Activated CD4-positive, alpha-beta T cell treated with anti-CD3 and anti-CD28 coated beads, Interleukin-2, amount 50 U/mL, for 4 hours (primary cell): ENCODE data around the gene NME4.
A peak's percentile ranks its signal among the peaks of the same experiment; 100 is the strongest.

Experiments
- DNase-seq, 2 experiments: peaks; one replicate each; pipeline ENCODE4 v3.0.0-alpha.2; 2020

NME4 gene

DNA sequence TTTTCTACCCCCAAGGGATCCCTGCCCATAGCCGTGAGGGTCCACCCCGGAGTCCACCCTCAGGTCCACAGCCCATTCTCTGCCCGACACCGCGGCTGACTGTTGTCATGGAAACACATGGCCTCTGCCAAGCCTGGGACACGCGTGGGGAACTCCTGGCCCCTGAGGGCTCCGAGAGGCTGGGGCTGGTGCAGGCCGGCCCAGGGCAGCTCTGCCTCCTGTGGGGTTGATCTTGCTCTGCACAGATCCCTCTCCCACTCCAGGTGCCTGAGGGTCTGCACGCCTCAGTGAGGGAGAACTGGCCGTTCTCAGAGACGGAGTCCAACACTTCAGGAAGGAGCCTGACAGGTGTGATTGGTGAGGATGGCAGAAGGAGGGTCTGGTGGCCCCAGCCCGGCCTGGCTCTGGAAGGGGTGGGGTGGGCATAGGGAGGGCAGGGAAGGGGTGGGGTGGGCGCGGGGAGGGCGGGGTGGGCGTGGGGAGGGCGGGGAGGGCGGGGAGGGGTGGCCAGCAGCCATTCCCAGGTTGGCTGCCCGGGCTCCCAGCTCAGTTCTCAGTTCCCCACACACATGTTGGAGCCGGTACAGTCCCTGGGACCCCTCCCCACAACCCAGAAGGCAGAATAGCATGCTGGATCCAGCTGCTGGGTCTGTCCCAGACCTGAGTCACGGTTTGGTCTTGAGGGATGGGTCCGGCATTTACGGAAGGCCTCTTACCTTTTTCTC lies 33.1 kb upstream of the NME4 start:
- no peak for DNase-seq

DNA sequence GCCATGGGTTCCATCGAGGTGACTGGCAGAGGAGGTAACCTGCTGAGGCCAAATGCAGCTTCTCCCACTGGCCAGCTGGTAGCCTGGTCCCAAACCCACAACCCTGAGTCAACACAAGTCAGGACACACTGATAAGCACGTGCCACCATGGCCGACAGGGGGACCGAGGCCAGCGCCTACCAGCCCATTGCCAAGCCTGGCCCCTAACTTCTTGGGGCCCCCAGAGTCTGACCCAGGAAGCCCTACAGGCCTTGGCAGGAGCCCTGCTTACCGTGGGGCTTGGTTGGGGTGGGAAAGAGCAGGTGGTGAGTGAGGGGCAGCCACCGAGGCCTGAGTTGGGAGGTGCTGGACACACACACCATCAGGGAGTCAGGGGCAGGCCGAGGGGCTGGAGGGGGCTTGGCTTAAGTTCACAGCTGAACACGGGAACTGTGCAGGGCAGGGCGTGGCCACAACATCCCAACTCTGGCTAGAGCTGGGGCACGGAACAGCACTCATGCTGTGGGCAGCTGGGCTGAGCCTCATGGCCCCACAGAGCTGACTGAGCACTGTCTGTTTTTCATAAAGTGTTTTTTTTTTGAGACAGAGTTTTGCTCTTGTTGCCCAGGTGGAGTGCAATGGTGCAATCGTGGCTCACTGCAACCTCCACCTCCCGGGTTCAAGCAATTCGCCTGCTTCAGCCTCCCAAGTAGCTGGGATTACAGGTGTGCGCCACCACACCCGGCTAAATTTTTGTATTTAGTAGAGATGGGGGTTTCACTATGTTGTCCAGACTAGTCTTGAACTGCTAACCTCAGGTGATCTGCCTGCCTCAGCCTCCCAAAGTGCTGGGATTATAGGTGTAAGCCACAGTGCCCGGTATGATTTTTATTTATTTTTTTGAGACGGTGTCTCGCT lies 32.2 kb upstream of the NME4 start:
- DNase-seq, result no peak

DNA sequence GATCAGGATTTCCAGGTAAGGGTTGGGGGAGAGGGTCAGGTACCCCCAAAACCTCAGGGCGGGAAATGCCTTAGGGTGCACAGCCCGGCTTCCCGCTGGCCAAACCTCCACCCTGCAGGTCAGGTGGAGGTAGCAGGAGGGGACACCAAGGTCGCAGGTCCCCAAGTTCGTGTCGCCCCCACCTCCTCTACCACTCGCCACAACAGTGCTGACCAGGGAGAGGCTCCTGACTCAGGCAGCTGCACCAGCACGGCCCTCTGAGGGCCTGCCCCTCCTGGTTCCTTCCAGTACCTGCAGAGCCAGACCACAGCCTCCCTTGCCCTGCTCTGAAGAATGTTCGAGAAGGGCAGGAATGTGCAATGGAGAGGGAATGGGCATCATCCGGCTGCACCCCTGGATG lies 30.5 kb upstream of the NME4 start:
- DNase-seq, result no peak

- DNase-seq, result no peak
These were observed 29.6 kb upstream of the NME4 start for GRCh38 chr16:367333-367903.

DNA sequence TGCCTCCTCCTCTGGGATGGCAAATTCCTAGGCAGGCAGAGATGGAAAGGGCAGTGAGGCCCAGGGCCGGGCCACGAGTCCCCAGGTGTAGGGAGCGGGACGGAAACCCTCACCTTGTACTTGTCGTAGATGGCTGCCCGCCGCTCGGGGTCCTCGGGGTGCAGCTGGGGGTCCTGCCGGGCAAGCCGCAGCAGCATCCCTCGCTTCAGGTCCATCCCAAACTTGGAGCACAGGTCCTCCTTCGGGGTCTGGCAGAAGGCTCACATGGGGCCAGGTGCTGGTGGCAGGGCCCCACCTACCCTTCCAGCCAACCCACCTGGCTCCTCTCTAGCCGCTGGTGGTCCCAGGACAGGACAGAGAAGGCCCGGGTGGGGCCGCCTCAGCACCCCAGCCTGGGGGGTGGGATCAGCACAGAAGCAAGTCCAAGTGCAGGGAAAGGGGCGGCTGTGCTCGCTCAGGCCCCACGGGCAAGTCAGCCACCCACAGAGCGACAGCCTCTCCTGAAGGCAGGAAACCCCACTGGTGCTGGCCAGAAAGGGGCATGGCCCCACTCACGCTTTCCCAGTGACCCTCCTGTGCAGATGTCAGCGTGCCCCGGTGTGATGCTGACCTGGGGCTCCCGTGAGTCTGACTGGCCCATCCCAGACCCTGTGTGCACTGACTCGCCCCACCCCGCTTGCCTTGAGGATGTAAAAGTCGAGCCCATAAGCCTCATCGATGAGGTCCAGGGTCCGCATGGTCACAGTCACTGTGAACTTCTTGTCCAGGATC lies 28.4 kb upstream of the NME4 start:
- DNase-seq, result no peak

GRCh38 chr16:369275-369865 lies 27.6 kb upstream of the NME4 start:
- DNase-seq, result no peak

GRCh38 chr16:369866-370436 lies 27.0 kb upstream of the NME4 start:
- DNase-seq, result no peak

- DNase-seq, result peak; percentile 93
These were observed 26.6 kb upstream of the NME4 start, which contains the start of gene MRPL28 for GRCh38 chr16:370443-370842. Gene MRPL28, minus strand, starts transcription at chr16:370538. Its CDS starts 320 bp downstream, at chr16:370218.

GRCh38 chr16:370979-371514 lies 26.0 kb upstream of the NME4 start:
- DNase-seq, result no peak

DNA sequence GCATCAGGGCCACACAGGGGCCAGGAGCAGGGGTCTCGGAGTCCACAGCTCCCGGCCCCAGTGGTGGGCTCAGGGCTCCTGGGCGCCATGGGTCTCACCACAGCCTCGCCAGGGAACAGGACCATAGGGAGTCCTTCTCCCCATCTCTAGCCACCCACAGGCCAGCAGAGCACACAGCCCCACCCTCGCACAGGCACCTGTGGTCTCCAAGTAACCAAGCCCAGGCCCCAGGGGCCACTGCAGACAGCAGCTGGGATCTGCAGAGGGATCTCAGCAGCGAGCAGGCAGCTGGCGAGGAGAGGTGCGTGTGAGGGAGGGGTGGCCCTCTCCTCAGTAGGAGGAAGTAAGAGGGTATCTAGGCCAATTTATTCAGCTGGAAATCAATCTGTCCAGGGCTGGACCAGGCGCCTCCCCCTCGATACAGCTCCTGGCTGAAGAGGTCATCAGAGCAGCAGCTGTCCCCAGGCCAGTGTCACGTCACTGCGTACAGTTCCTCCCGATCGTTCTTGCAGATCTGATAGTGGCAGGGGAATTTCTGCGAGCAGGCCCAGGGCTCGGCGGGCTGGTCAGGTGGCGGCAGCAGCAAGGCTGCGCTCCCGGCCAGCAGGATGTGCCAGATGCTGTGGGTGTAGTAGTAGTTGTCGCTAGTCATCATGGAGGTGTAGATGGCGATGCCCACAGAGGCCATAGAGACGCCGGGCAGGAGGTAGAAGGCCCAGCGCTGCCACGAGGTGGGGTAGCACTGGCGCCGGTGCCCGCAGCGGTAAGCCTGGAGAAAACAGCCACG lies 25.3 kb upstream of the NME4 start:
- DNase-seq, result no peak

DNA sequence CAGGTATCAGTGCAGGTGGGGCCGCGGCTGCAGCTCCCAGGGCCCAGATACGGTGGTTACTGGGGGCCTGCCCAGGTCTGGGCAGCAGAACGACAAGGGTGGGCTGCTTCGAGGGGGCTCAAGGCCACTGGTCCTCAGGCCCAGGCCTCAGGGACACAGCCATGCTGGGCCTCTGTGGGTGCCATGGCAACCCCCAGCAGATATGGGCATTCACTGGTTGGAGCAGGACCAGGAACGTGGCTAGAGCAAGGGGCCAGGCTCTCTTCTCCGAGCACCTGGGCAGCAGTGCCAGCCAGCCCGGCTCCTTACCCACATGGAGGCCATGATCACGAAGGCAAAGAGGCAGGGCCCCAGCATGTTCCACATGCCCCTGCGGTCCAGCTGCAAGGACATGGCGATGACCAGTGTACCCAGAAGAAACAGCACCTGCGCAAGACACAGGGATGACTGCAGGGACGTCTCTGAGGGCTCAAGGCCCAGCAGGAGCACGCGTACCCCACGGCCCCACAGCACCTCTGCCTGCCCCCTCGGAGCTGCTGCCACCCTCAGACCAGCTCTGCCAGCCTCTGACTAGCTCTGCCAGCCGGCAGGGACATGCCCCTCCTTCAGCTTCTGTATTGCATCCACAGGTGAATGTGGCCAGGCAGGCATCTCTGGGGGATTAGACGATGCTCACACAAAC lies 24.6 kb upstream of the NME4 start:
- no peak for DNase-seq

DNA sequence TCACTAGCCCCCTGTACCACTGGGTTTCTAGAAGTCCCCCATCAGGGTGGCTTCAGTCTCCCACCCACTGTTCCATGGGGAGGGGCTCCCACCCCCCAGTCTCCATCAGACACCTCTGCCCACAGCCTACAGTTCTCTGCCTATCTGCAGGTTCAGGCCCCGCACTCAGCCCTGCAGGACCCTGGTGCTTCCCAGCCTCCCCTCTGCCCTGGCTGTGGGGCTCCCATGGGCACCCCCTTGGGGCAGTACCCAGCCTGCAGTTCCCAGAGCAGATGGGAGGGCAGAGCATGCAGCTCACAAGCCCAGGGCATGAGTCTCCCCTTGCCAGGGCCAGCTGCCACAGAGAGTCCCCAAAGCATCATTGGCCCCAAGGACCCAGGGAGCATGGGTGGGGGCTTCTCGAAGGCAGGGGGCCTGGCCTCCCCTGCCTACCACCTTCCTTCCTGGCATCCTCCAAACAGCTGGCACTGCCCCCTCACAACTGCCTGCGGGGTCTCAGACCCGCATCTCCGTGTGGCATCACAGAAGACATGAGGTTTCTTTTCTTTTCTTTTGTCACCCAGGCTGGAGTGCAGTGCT lies 23.9 kb upstream of the NME4 start:
- no peak for DNase-seq

DNA sequence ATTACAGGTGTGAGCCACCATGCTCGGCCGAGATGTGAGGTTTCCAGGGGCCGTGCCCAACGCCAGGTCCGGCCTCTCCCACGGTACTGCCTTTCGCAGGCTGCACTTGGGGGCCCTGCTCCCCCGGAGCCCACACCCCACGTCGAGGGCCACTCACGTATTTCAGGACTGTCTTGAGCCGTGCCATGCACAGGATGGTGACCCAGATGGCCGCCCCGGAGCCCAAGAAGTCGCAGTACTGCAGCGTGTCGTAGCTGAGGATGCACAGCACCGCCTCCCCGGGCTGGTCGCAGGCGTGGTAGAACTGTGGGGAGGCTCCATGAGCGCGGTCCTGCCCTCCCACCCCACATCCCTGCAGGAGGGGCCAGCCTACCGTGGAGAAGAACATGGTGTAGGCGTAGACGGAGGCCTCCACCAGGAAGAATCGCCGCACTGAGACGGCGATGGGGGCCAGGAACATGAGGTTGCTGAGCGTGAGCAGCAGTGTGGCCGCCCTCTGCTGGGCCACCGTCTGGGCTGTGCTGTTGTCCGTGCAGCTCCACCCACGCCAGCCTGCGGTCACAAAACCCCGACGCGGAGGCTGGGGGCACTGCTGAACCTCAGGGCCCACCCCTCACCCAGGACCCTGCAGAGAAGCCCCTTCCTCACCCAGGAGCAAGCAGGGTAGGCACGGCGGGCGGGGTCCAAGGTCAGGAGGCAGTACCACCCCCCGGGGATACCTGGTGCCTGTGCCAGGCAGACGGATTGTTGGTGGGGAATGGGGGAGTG lies 23.0 kb upstream of the NME4 start:
- no peak for DNase-seq

DNA sequence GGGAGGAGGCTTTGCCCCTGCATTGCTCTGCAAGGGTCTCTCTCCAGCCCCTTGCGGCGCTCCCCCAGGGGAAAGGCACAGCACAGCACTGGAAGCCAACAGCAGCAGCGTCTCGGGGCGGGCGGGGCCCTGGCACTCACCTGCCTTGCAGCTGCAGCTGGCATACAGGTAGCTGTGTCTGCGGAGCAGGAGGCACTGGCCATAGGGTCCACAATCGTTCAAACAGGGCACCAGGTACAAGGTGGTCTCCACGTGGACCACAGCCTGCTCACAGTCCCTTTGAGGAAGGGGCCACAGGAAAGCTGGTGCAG lies 22.4 kb upstream of the NME4 start:
- no peak for DNase-seq

GRCh38 chr16:375212-375611 lies 21.8 kb upstream of the NME4 start:
- DNase-seq, result no peak

- DNase-seq, result no peak
These were observed 20.8 kb upstream of the NME4 start for GRCh38 chr16:375927-376816.

- no peak for DNase-seq
These were observed 20.1 kb upstream of the NME4 start for GRCh38 chr16:376817-377418.

DNA sequence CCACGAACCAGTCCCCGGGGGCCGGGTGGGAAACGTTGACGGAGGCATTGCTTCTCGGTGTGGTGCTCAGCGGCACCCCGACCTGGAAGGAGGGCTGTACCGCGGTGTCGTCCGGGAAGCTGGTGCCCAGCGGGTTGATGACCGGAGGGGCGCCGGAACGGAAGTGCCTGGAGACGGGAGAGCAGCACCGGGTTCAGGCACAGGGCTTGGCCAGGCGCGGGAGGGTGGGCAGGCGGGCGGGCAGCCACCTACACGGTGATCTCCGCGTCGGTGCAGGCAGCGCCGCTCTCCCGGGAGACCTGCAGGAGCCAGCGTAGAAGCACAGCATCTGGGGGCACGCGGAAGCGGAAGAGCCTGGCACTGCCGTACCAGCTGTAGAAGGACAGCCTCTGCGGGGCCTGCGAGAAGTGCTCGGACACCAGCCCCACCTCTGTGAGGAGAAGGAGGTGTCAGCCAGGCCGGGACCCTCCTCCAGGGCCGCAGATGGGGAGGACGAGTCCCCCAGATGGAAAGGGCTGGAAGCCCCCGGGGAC lies 19.5 kb upstream of the NME4 start:
- DNase-seq, result no peak
